SU-DHL-6 (cell line): ENCODE data around the gene FARP2.

ENCODE experiments used
- EZH2phosphoT487 ChIP-seq: fragments of 200-600 bp; sonication (generic), shearing (Covaris generic); conservative IDR thresholded peaks from 2 replicates; pipeline ENCODE4 v1.6.1; 2018; ENCODE audit warnings: mild to moderate bottlenecking, antibody characterized with exemption, low read length, moderate library complexity, mixed read lengths
- TF ChIP-seq, protein P1 (sequence below): fragments of 200-600 bp; sonication (generic); IDR thresholded peaks from one replicate; pipeline ENCODE4 v1.5.1; 2017; ENCODE audit warnings: antibody characterized with exemption, mild to moderate bottlenecking, low read length, moderate library complexity; ENCODE audit not compliant: insufficient read depth, poor library complexity, severe bottlenecking

DNA sequence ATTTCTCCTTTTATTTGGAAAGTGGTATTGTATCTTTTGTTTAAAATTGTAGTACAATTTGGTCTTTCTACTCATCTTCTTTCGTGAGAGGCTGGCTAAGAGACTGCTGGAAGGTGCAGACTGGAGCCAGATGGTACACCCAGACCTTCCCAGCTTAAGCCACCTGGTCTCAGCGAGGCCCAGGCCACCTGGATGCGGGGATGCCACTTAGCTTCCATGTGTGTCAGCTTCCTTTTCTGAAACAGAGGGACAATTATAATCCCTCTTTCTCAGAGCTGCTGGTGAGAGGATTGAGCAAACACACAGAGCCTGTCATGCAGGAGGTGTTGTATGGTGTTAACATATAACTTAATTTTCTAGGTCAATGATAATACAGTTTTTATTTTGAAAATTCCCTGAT, 17.4 kb downstream of the FARP2 start:
- TF ChIP-seq, protein P1, sequence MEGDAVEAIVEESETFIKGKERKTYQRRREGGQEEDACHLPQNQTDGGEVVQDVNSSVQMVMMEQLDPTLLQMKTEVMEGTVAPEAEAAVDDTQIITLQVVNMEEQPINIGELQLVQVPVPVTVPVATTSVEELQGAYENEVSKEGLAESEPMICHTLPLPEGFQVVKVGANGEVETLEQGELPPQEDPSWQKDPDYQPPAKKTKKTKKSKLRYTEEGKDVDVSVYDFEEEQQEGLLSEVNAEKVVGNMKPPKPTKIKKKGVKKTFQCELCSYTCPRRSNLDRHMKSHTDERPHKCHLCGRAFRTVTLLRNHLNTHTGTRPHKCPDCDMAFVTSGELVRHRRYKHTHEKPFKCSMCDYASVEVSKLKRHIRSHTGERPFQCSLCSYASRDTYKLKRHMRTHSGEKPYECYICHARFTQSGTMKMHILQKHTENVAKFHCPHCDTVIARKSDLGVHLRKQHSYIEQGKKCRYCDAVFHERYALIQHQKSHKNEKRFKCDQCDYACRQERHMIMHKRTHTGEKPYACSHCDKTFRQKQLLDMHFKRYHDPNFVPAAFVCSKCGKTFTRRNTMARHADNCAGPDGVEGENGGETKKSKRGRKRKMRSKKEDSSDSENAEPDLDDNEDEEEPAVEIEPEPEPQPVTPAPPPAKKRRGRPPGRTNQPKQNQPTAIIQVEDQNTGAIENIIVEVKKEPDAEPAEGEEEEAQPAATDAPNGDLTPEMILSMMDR: no peak
- TF ChIP-seq EZH2phosphoT487: no peak
